Activated CD4-positive, CD25-positive, alpha-beta regulatory T cell (primary cell): Measurements from ENCODE around the gene CASKIN2.

Source experiments
- DNase-seq, 4 experiments: peaks; one replicate each; lab custom pipeline; 2025; lab: John Stamatoyannopoulos, UW

CASKIN2 gene, protein sequence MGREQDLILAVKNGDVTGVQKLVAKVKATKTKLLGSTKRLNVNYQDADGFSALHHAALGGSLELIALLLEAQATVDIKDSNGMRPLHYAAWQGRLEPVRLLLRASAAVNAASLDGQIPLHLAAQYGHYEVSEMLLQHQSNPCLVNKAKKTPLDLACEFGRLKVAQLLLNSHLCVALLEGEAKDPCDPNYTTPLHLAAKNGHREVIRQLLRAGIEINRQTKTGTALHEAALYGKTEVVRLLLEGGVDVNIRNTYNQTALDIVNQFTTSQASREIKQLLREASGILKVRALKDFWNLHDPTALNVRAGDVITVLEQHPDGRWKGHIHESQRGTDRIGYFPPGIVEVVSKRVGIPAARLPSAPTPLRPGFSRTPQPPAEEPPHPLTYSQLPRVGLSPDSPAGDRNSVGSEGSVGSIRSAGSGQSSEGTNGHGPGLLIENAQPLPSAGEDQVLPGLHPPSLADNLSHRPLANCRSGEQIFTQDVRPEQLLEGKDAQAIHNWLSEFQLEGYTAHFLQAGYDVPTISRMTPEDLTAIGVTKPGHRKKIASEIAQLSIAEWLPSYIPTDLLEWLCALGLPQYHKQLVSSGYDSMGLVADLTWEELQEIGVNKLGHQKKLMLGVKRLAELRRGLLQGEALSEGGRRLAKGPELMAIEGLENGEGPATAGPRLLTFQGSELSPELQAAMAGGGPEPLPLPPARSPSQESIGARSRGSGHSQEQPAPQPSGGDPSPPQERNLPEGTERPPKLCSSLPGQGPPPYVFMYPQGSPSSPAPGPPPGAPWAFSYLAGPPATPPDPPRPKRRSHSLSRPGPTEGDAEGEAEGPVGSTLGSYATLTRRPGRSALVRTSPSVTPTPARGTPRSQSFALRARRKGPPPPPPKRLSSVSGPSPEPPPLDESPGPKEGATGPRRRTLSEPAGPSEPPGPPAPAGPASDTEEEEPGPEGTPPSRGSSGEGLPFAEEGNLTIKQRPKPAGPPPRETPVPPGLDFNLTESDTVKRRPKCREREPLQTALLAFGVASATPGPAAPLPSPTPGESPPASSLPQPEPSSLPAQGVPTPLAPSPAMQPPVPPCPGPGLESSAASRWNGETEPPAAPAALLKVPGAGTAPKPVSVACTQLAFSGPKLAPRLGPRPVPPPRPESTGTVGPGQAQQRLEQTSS (N-terminal part only)

DNA sequence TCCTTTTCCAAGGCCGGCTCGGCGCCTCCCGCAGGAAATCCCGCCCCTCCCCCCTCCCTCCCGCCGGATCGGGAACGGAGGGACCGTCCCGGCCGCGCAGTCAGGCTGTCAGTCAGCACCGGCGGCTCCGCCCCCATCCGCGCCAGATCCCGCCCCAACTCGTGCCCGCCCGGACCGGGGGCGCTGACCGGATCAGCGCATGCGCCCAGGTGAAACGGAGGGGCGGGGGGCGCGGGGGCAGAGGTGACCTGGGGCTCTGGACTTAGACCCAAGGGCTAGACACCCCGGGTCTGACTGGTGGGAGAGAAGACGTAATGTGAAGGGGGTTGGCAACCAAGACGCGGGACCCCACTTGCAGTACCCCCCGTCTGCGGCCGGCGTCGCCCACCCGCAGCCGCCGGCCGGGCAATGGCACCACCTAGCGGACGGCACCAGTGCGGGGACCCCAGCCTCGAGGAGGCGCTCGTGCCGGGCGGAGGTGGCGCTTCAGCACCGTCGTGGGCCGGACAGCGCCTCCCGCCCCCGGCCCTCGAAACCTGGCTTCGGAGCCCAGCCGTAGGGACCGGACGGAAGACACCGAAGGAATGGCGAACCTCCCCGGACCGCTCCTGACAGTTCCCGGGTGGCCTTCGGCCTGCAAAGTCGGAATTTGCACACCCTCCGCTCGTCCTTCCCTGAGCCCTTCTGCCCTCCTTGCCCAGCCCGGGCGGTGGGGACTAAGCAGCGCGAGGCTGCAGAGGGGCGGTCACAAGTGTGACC lies at the start of gene CASKIN2:
Gene CASKIN2, minus strand, starts transcription at position 42 of the 759 bp plus-strand sequence. CDS start 1,733 bp downstream, outside the sequence.
- peak; percentile 50 to 77 (median 63) for DNase-seq

DNA sequence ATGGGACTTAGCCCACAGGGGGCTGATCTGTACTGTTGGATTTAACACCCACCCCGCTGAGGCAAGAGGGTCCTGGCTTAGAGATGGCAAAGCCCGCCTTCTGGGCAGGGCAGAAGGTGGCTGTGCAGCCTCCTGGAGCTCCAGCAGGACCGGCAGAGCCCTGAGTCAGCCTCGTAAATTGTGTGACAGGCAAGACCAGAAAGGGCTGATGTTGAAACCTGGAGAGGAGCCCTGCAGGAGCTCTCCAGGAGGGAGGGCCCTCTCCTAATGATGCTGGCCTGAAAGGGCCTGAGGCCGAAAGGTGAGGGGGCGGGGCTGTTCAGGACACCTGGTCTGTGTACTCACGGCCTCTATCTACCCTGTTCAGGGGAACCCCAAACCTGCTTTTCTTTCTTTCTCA lies 49.7 kb upstream of the CASKIN2 start:
- DNase-seq = no peak

DNA sequence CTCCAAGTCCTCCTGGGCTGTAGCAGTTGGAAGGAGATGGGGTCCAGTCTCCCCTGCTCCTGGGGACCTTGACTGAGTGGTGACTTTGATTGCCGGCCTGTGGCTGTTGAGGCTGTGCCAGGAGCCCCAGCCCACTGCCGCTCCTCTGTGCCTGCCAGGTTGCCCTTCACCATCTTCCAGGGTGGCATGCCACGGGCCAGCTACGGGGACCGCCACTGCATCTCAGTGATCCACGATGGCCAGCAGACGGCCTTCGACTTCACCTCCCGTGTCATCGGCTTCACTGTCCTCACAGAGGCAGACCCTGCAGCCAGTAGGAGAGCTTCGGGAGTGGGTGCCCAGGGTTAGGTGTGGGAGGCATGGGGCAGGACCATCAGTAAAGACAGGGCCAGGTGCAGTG lies 48.9 kb upstream of the CASKIN2 start:
- no peak for DNase-seq

DNA sequence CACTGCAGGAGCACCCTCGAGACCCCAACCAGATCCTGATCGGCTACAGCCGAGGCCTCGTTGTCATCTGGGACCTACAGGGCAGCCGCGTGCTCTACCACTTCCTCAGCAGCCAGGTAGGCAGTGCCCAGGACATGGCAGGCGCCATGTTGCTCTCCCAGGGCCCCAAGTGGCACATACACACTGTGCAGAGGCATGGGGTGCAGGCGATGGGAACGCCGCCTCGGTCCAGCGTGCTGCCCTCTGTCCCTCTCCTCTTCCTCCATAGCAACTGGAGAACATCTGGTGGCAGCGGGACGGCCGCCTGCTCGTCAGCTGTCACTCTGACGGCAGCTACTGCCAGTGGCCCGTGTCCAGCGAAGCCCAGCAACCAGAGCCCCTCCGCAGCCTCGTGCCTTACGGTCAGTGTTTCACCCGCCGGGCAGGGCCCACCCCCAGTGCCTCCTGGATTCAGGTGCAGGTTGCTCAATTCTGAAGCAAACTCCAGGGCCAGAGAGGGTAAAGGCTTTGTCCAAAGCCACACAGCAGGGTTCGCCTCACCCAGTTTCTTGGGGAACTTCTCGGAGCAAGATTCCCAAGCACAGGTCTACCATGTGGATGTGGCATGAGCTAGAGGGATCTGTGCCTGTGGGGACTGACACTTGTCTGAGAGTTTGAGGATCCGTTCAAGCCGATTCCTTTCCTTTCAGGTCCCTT lies 47.9 kb upstream of the CASKIN2 start:
- DNase-seq = no peak

DNA sequence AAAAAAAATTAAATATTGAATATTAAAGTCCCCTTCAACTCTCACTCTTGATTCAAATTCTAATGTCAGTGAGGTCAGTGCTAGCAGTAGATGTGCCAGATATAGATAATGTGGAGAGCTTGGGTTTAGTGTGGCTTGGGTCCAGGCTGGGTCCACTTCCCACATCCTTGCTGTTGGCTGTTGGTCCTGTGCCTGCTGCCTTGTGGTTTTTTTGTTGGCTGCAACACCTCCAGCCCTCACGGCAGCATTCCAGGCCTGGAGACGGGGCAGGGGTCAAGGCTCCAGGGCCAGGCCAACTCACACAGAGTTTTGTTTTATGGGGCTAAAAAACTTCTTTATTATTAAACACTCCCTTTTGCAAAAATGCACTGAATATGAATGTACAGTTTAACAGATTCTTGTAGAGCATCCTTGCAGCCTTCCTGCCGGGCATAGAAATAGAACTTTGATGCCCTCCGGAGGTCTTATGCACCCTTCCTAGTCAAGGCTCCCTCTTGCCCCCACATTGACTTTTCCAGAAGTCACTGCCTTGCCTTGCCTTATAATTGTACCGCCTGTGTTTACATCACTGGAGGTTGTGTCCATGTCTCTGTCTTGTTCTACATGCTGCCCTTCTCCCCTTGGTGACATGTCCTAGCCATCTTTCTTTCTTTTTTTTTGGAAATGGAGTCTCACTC lies 46.7 kb upstream of the CASKIN2 start:
- DNase-seq = no peak

DNA sequence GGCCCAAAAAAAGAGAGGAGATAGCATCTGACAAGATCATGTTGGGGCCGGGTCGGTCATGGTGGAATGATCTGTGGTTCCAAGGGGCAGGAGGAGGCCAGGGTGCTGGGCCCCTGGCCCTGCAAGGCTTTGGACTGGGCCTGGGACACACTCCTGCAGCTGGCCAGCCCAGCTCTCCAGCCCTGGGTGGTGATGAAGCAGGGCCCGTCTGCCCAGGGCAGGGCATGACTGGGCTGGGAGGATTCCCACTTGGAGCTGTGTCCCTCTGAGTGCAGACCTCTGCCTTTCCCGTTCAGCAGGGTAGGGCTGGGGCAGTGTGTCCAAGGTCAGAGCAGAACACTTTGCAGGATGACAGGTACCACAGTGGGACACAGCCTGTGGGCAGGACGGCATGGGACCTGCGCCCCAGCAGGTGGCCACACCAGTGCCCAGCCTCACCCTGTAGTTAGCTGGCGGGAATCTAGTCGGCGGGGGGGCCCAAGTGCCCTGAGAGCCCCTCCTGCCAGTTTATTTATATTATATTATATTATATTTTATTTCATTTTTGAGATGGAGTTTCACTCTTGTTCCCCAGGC lies 44.7 kb upstream of the CASKIN2 start:
- DNase-seq = no peak

DNA sequence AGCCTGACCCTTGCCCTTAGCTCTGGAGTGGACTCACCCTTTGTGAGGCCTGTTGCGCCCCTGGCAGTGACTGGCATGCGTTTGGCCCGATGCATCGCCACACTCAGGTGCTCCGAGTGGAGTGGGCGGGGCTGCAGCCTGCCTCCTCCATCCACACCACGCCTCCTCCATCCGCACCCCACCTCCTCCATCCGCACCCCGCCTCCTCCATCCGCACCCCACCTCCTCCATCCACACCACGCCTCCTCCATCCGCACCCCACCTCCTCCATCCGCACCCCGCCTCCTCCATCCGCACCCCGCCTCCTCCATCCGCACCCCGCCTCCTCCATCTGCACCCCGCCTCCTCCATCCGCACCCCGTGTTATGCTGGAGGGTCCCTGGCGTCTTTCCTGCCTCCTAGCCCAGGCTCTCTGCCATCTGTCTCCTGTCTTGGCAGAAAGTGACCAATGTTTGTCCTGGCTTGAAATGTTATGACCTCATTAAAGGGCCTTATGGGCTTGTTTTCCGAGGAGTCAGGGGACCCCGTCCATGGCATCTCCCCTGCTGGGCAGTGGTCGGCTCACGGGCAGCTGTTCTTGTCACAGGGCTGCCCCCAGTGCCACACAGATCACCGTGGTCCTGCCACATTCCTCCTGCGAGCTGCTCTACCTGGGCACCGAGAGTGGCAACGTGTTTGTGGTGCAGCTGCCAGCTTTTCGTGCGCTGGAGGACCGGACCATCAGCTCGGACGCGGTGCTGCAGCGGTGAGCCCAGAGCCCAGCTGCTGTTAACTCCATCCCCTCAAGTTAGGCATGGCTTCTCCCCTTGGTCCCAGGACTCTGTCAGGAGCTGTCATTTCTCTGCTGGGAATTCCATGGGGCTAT lies 43.6 kb upstream of the CASKIN2 start:
- DNase-seq = no peak

DNA sequence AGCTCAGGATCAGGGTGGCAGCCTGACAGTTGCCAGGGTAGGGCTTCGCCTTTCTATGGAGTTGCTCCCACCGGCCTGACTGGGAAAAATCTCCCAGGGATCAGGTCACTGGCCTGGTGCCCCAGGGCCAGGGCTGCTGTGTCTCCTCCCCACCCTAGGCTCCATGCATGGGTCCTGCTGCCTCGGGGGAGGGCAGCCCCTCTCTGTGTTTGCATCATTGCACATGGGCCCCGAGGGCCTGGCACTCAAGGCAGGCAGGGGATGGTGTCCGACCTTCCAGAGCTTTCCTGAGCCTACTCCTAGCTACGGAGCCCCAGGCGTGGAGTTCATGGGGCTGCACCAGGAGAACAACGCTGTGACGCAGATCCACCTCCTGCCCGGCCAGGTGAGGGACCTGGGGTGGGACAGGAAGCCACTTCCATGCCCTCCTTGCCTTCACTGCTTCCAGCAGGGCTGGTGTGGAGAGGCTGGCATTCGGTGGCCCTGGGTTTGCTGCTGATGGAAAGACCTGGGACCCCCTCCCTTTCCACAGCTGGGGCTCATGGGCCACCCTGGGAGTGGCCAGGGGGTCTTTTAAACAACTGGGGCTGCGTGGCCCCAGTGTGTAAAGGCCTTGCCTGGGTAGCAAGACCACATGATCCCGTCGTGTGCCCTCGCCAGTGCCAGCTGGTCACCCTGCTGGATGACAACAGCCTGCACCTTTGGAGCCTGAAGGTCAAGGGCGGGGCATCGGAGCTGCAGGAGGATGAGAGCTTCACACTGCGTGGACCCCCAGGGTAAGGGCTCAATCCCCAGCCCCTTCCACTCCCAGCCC lies 42.7 kb upstream of the CASKIN2 start:
- DNase-seq = no peak

DNA sequence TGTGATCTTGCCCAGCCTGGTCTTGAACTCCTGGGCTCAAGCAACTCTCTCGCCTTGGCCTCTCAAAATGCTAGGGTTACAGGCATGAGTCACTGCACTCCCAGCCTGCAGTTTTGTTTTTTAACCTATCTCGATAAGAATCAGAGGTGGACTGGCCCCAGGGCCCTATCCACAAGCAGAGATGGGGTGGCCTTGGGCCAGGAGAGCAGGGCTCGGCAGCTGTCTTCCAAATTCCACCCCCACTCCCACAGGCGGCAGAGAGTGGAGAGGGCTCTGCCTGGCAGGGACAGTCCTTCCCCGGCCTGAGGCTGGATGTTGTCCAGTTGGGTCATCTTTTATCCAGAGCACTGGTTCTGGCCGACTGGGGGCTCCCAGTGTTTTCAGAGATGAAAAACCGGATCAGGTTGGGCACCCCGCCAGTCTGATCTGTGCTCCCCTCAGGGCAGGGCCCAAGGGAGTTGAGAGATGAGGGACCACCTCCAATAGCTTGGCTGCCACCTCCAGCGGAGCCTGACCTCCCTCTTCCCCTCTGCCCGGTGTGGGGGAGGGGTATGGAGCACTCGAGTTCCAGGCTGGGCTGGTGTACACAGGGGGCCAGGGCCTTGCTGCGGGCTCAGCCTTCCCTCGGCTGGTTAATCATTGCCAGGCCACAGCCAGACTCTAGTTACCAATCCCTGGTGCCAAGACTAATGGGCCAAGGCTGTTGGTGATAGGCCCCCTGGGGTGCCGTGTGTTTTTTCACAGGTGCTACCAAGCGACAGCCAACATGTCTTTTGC lies 41.9 kb upstream of the CASKIN2 start:
- no peak for DNase-seq

DNA sequence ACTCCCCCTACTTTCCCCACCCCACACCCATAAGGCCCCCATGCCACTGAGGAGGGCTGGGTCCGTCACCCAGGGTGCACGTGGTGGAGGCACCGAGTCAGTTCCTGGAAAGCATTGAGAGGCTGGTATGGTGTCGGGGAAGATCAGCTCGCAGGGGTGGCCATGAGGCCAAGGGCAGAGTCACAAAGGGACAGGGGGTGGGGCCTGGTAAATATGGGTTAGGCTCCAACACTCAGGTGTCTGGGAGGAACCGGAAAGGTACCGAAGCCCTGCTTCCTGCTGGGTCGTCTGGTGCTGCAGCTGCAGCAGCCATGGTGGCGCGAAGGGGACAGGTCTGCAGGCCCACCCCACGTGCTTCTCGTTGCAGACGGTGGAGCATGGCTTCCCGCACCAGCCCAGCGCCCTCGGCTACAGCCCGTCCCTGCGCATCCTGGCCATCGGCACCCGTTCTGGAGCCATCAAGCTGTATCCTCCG lies 40.4 kb upstream of the CASKIN2 start:
- DNase-seq = no peak

DNA sequence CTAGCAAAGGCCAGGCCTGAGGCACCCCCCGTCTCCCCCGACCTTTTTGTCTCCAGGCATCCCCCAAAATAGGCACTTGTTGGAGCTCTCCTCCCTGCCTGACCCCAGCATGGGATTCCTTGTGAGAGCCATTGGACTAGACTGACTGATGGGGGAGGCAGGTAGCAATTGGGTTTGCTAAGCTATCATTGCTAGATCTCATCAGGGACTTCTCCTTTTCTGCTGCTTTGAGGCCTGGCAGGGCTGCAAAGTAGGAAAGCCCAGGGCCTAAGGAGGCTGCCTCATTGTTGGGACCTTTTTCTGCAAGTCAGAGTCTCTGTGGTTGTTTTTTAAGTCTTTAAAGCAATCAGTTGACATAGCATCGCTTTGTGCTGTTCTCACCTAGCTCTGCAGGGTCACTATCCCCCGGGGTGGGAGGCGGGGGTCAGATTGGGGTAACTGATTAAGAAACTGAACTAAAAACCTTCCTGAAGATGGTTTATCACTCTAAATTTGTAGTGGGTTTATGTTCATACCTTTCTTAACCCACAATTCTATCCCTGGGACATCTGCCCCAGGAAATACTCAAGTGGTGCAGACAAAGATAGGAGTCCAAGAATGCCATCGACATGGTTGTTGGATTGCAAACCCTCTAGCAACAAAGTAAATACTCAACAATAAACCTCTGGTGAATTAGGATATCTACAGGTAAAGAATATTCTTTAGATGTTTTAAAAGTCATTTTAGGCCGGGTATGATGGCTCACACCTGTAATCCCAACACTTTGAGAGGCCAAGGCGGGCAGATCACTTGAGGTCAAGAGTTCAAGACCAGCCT lies 38.2 kb upstream of the CASKIN2 start:
- no peak for DNase-seq

DNA sequence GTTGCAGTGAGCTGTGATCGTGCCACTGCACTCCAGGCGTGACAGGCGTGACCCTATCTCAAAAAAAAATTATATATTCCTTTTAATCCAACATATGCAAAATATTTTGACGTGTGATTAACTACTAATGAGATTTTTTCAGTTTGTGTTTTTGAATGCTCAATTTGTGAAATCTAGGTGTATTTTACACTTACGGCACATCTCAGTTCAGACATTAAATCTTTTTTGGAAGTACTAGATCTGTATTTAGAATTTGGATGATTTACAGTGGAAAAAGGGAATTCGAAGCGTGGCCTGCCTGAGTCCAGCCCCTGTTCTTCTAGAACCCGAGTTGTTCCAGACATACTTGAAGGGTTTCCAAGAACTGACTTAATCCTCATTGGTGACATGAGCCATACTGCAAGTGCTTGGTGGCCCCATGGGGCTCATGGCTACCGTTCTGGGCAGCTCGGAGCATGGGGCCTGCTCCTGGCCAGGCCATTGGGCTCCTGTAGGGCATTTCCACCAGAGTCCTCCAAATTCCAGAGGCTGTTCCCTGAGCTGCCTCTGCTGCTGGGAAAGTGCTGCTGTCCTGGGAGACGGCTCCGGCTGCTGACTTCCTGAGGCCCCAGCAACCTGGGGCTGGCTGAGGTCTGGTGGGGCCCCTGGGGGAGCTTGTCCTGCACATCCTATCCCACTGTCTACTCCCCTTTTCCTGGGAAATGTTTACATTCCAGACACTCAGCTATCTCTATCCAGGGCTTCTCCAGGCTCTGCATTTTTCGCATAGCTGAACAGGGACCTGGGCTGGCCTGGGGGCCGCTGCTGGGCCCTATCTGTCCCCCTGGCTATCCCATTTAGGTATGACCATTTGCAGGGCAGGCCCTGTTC lies 37.3 kb upstream of the CASKIN2 start:
- no peak for DNase-seq

DNA sequence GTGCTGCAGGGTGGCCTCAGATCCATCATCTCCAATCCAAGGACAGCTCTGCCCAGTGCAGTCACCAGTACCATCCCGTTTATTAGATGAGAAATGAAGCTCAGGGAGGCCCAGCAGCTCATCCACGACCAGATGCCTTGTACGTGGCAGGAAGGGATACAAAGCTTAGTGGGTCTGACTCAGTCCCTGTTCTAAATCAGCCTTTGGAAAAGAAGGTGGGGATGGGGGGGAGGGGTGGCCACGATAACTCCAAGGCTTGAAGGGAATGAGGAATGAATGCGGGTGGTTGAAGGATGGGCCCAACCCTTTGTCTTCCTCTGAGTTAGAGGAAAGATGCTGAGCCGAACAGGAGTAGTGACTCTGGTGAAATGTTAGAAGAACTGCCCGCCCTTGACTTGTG lies 35.9 kb upstream of the CASKIN2 start:
- DNase-seq = no peak

DNA sequence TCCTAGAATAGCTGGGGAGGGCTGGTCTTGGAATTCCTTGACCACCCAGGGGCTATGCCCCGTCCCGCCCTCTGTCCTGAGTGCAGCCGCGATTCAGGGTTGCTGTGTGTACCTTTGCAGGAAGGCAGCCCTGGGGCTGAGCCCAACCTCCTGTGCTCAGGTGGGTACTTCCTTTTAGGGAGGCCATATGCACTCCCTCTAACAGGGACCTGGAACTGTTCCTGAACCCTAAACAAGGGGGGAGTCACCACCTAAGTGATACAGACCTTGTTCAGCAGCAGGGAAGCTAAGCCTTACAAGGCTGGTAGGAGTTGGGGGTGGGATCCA lies 34.8 kb upstream of the CASKIN2 start:
- DNase-seq = no peak

DNA sequence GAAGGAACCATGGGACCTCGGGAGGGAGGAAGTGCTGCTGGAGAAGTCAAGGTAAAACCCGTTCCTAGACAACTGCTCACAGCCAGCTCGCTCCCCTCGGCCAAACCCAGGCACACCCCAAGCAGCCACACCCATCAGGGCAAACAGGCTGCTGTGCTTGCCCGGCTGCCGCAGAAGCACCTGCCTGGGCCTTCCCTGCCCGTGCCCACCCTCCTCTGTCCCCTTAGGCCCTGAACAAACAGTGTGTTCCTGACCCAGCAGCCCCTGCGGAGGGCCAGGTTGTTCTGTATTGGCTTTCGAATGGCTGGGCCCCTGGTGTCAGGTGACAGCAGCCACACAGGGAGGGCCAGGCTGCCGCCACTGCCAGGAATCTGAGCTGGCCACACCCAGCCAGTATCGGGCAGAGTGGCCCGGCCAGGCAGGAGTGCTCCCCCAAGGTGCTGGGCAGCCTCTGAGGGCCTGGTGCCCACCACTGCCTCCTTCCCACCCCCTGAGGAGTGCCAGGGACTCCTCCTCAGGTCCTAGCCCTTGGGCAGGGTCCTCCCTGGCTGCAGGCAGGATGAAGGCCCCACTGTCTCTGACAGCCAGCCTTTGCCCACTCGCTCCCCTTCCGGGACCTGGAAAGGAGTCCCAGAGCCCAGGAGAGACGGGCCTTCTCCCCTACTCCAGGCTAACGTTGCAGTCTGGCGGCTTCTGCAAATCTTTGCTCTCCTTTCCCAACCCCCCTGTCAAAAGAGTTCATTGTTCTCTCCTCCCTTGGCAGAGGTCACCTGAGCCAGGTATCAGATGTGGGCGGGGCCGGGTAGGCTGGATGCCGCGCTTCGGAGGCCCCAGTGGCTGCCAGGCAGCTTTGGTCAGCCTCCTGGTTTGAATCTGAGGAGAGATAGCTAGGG lies 34.2 kb upstream of the CASKIN2 start:
- no peak for DNase-seq
